ENCODE data around the gene AIPL1. TPM values are rescaled to one million over a fixed set of nuclear protein-coding genes. Genes with fewer than 3 reads are reported as not detected.
"Not testable (repeated sequence)": the region's sequence is repeated elsewhere in the genome, so short reads cannot be mapped to it uniquely, and the experiment has no call there.

Gene AIPL1
- total RNA-seq (under 1 TPM in 4 of 7 donors, not detected in 3; 0.17 to 0.34 (median 0.29) TPM), polyA plus RNA-seq (under 1 TPM in 2 of 3 donors, not detected in 1; 0.10 to 0.24 TPM)
- long read RNA-seq, donor 1: 0 reads
- long read RNA-seq, donor 2: 0 reads

- no peak for TF ChIP-seq POLR2A (IDR thresholded peaks at IDR 0.05)
- TF ChIP-seq CTCF (IDR thresholded peaks at IDR 0.05 in 8 of 11, conservative IDR thresholded peaks at IDR 0.05 in 3 of 11): no peak
- TF ChIP-seq POLR2AphosphoS5 (IDR thresholded peaks at IDR 0.05): no peak
- no peak within 1 kb of the TSS for H3K4me3 ChIP-seq
- no peak for DNase-seq
- H3K4me1 ChIP-seq: peaks cover 0 to 8% (median 2%) of the 10 kb centered on the region in 6 donors
- peaks cover 0 to 12% (median 0%) of the 10 kb centered on the region in 7 donors for H3K27me3 ChIP-seq (replicated peaks in 1 of 7)
- 86 to 93% (median 90%) methylated on average over 16 of the region's 16 CpGs for WGBS, 5 donors
- H3K27ac ChIP-seq: no peak within 1 kb of the TSS
- no peaks in the 10 kb centered on the region for H3K36me3 ChIP-seq
- intact Hi-C loops (cut with DNase I; ENCODE audit: low total_unique reads): no loop called here
- peaks cover 0 to 16% (median 13%) of the 10 kb centered on the region in 8 donors for H3K9me3 ChIP-seq
Measured at GRCh38 chr17:6435051-6435450, at the start of gene AIPL1. TSS of gene AIPL1 (minus strand) at chr17:6435121. CDS start at chr17:6435104, 17 bp downstream.

GRCh38 chr17:6483507-6483906 is 48.6 kb upstream of the AIPL1 start:
- no peak overlapping the region for H3K4me3 ChIP-seq
- no peak for DNase-seq
- peak overlapping the region in 5 of 8 donors; percentile 28 to 57 (median 49) for H3K27ac ChIP-seq
- peaks cover 0 to 57% (median 0%) of the 10 kb centered on the region in 6 donors for H3K36me3 ChIP-seq
- no peaks in the 10 kb centered on the region for H3K9me3 ChIP-seq
- 74 to 87% (median 77%) methylated on average over 7 to 16 of the region's 16 CpGs for WGBS, 5 donors
- peaks cover 10 to 78% (median 33%) of the 10 kb centered on the region in 6 donors for H3K4me1 ChIP-seq
- H3K27me3 ChIP-seq (replicated peaks in 1 of 7): no peaks in the 10 kb centered on the region
- TF ChIP-seq POLR2AphosphoS5 (IDR thresholded peaks at IDR 0.05) (peak in 2 of 3 donors; percentile 33 to 36), POLR2A (IDR thresholded peaks at IDR 0.05) (no peak)
- intact Hi-C loops (cut with DNase I; ENCODE audit: low total_unique reads): no loop called here

GRCh38 chr17:6482796-6483195 is 47.9 kb upstream of the AIPL1 start:
- H3K36me3 ChIP-seq: peaks cover 0 to 64% (median 3%) of the 10 kb centered on the region in 6 donors
- peaks cover 5 to 78% (median 30%) of the 10 kb centered on the region in 6 donors for H3K4me1 ChIP-seq
- H3K27me3 ChIP-seq (replicated peaks in 1 of 7); H3K4me3 ChIP-seq; intact Hi-C loops (cut with DNase I; ENCODE audit: low total_unique reads); DNase-seq; H3K9me3 ChIP-seq: not testable (repeated sequence)
- WGBS, 5 donors: 66 to 86% (median 84%) methylated on average over 10 of the region's 10 CpGs
- H3K27ac ChIP-seq: peak overlapping the region in 2 of 8 donors; percentile 28 to 51

GRCh38 chr17:6482105-6482455 is 47.2 kb upstream of the AIPL1 start:
- peaks cover 0 to 71% (median 5%) of the 10 kb centered on the region in 6 donors for H3K36me3 ChIP-seq
- no peak overlapping the region for H3K4me3 ChIP-seq
- intact Hi-C loops (cut with DNase I; ENCODE audit: low total_unique reads): no loop called here
- no peaks in the 10 kb centered on the region for H3K9me3 ChIP-seq
- WGBS, 5 donors: 81 to 95% (median 85%) methylated on average over 6 of the region's 6 CpGs
- H3K27me3 ChIP-seq (replicated peaks in 1 of 7): no peaks in the 10 kb centered on the region
- TF ChIP-seq POLR2AphosphoS5 (IDR thresholded peaks at IDR 0.05): no peak
- no peak for TF ChIP-seq POLR2A (IDR thresholded peaks at IDR 0.05)
- TF ChIP-seq CTCF (IDR thresholded peaks at IDR 0.05 in 8 of 11, conservative IDR thresholded peaks at IDR 0.05 in 3 of 11): no peak
- H3K4me1 ChIP-seq: peaks cover 0 to 78% (median 26%) of the 10 kb centered on the region in 6 donors
- DNase-seq: no peak
- H3K27ac ChIP-seq: peak overlapping the region in 2 of 8 donors; percentile 28 to 51

GRCh38 chr17:6480303-6480675 is 45.4 kb upstream of the AIPL1 start:
- H3K27ac ChIP-seq: peak overlapping the region in 6 of 8 donors; percentile 5 to 58 (median 33)
- no peaks in the 10 kb centered on the region for H3K9me3 ChIP-seq
- 58 to 86% (median 62%) methylated on average over 1 to 9 of the region's 9 CpGs for WGBS, 5 donors
- no peak for TF ChIP-seq CTCF (IDR thresholded peaks at IDR 0.05 in 8 of 11, conservative IDR thresholded peaks at IDR 0.05 in 3 of 11)
- TF ChIP-seq POLR2A (IDR thresholded peaks at IDR 0.05): no peak
- no peak for TF ChIP-seq POLR2AphosphoS5 (IDR thresholded peaks at IDR 0.05)
- H3K36me3 ChIP-seq: peaks cover 0 to 89% (median 5%) of the 10 kb centered on the region in 6 donors
- H3K27me3 ChIP-seq (replicated peaks in 1 of 7): no peaks in the 10 kb centered on the region
- DNase-seq: no peak
- no peak overlapping the region for H3K4me3 ChIP-seq
- peaks cover 0 to 78% (median 21%) of the 10 kb centered on the region in 6 donors for H3K4me1 ChIP-seq
- intact Hi-C loops (cut with DNase I; ENCODE audit: low total_unique reads): no loop called here
